SK-N-SH treated with all-trans-retinoic acid at 6 μM for 48 hours (cell line): ENCODE data around the gene CSNK1G3.

Experiments
- ATAC-seq: fragments of 200-7000 bp; cut with Tn5 transposase; 3 replicates; pipeline ENCODE4 v1.9.1; 2020; ENCODE audit warnings: mild to moderate bottlenecking, moderate library complexity
- ARNTL ChIP-seq: fragments of 450-650 bp; formaldehyde crosslinking; IDR thresholded peaks from 2 replicates; pipeline ENCODE4 v1.5.0; 2020; ENCODE audit warnings: low read depth, mild to moderate bottlenecking, moderate library complexity, borderline replicate concordance
- BACH2 ChIP-seq: fragments of 250-450 bp; sonication (Bioruptor Pico); IDR thresholded peaks from 2 replicates; pipeline ENCODE4 v1.9.0; 2021; ENCODE audit warnings: mild to moderate bottlenecking, borderline replicate concordance
- CSDC2 ChIP-seq: fragments of 250-450 bp; sonication (Bioruptor Pico); IDR thresholded peaks from 2 replicates; pipeline ENCODE4 v1.5.0; 2020; ENCODE audit warnings: mild to moderate bottlenecking, moderate library complexity
- ESRRG ChIP-seq: fragments of 250-450 bp; sonication (Bioruptor Pico); IDR thresholded peaks from 2 replicates; pipeline ENCODE4 v1.6.1; 2021; ENCODE audit warnings: mild to moderate bottlenecking
- GLIS3 ChIP-seq: fragments of 250-450 bp; sonication (Bioruptor Pico); IDR thresholded peaks from 2 replicates; pipeline ENCODE4 v1.5.0; 2020; ENCODE audit warnings: mild to moderate bottlenecking, moderate library complexity
- ISL1 ChIP-seq: fragments of 250-450 bp; sonication (Bioruptor Pico); IDR thresholded peaks from 2 replicates; pipeline ENCODE4 v2.1.2; 2022; ENCODE audit warnings: mild to moderate bottlenecking, moderate library complexity
- OSR1 ChIP-seq: fragments of 250-450 bp; sonication (Bioruptor Pico); IDR thresholded peaks from 2 replicates; pipeline ENCODE4 v1.8.0; 2022; ENCODE audit warnings: moderate library complexity, mild to moderate bottlenecking, inconsistent platforms
- PPARA ChIP-seq: fragments of 250-450 bp; sonication (Bioruptor Pico); IDR thresholded peaks from 2 replicates; pipeline ENCODE4 v1.5.0; 2020; ENCODE audit warnings: mild to moderate bottlenecking, borderline replicate concordance
- RARB ChIP-seq: fragments of 250-450 bp; sonication (Bioruptor Pico); IDR thresholded peaks from 2 replicates; pipeline ENCODE4 v1.8.0; 2021; ENCODE audit warnings: mild to moderate bottlenecking, moderate library complexity
- SNAI2 ChIP-seq: fragments of 250-450 bp; sonication (Bioruptor Pico); IDR thresholded peaks from 2 replicates; pipeline ENCODE4 v1.5.0; 2020; ENCODE audit warnings: mild to moderate bottlenecking, moderate library complexity
- TCF4 ChIP-seq: fragments of 250-450 bp; sonication (Bioruptor Pico); IDR thresholded peaks from 2 replicates; pipeline ENCODE4 v1.8.0; 2021; ENCODE audit warnings: mild to moderate bottlenecking, moderate library complexity, borderline replicate concordance
- TOX ChIP-seq: fragments of 250-450 bp; sonication (Bioruptor Pico); IDR thresholded peaks from 2 replicates; pipeline ENCODE4 v1.8.0; 2021; ENCODE audit warnings: mild to moderate bottlenecking, moderate library complexity, borderline replicate concordance
- ZC3H10 ChIP-seq: fragments of 250-450 bp; sonication (Bioruptor Pico); IDR thresholded peaks from 2 replicates; pipeline ENCODE4 v1.5.1; 2021; ENCODE audit warnings: mild to moderate bottlenecking, moderate library complexity
- ZFP3 ChIP-seq: fragments of 250-450 bp; sonication (Bioruptor Pico); IDR thresholded peaks from 2 replicates; pipeline ENCODE4 v1.5.0; 2020; ENCODE audit warnings: mild to moderate bottlenecking, moderate library complexity
- ZFP30 ChIP-seq: fragments of 450-650 bp; formaldehyde crosslinking; IDR thresholded peaks from 2 replicates; pipeline ENCODE4 v1.5.0; 2022; ENCODE audit warnings: mild to moderate bottlenecking, moderate library complexity
- ZNF565 ChIP-seq: fragments of 450-650 bp; formaldehyde crosslinking; conservative IDR thresholded peaks from 2 replicates; pipeline ENCODE4 v1.5.0; 2020; ENCODE audit warnings: low read depth, mild to moderate bottlenecking, moderate library complexity
- ZNF70 ChIP-seq: fragments of 450-650 bp; formaldehyde crosslinking; IDR thresholded peaks from 2 replicates; pipeline ENCODE4 v1.5.0; 2020; ENCODE audit warnings: mild to moderate bottlenecking, moderate library complexity
- ZNF8 ChIP-seq: fragments of 450-650 bp; formaldehyde crosslinking; IDR thresholded peaks from 2 replicates; pipeline ENCODE4 v1.5.0; 2020; ENCODE audit warnings: mild to moderate bottlenecking, moderate library complexity
- TF ChIP-seq, protein P1 (sequence below): fragments of 250-450 bp; sonication (Bioruptor Pico); IDR thresholded peaks from 2 replicates; pipeline ENCODE4 v1.5.1; 2021; ENCODE audit warnings: mild to moderate bottlenecking, moderate library complexity
- TF ChIP-seq, protein P2 (sequence below): fragments of 250-450 bp; sonication (Bioruptor Pico); IDR thresholded peaks from 2 replicates; pipeline ENCODE4 v1.5.0; 2020; ENCODE audit warnings: mild to moderate bottlenecking, moderate library complexity
- TF ChIP-seq, protein P3 (sequence below): fragments of 250-450 bp; sonication (Bioruptor Pico); IDR thresholded peaks from 2 replicates; pipeline ENCODE4 v1.5.1; 2020; ENCODE audit warnings: low read depth, mild to moderate bottlenecking, moderate library complexity
- TF ChIP-seq, protein P4 (sequence below): fragments of 250-450 bp; sonication (Bioruptor Pico); IDR thresholded peaks from 2 replicates; pipeline ENCODE4 v1.8.0; 2020; ENCODE audit warnings: mild to moderate bottlenecking, moderate library complexity, borderline replicate concordance

The CSNK1G3 gene

DNA sequence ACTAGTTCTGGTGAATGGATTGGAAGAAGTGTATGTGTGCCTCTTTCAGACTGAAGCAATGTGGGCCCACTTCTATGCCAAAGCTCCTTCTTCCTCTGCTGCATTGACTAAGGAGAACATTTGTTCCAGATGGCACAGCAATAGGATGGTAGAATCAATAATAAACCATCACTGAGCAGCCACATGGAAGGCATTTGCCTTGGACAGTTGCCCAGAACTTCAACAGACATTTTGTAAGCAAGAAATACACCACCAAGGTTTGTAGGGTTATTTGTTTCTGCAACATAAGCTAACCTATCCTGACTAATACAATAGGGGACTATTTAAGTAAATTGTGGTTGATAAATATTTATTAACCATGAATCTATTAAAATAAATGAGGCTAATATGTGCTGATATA, 37.7 kb upstream of the CSNK1G3 start:
- TF ChIP-seq PPARA (CRISPR knock-in tag) (no peak), GLIS3 (CRISPR knock-in tag) (no peak), OSR1 (CRISPR knock-in tag) (no peak), RARB (no peak), ISL1 (CRISPR knock-in tag) (no peak), TOX (CRISPR knock-in tag) (no peak), TCF4 (CRISPR knock-in tag) (no peak), SNAI2 (no peak)
- TF ChIP-seq, protein P1, sequence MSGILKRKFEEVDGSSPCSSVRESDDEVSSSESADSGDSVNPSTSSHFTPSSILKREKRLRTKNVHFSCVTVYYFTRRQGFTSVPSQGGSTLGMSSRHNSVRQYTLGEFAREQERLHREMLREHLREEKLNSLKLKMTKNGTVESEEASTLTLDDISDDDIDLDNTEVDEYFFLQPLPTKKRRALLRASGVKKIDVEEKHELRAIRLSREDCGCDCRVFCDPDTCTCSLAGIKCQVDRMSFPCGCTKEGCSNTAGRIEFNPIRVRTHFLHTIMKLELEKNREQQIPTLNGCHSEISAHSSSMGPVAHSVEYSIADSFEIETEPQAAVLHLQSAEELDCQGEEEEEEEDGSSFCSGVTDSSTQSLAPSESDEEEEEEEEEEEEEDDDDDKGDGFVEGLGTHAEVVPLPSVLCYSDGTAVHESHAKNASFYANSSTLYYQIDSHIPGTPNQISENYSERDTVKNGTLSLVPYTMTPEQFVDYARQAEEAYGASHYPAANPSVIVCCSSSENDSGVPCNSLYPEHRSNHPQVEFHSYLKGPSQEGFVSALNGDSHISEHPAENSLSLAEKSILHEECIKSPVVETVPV (CRISPR knock-in tag): no peak
- TF ChIP-seq, protein P2, sequence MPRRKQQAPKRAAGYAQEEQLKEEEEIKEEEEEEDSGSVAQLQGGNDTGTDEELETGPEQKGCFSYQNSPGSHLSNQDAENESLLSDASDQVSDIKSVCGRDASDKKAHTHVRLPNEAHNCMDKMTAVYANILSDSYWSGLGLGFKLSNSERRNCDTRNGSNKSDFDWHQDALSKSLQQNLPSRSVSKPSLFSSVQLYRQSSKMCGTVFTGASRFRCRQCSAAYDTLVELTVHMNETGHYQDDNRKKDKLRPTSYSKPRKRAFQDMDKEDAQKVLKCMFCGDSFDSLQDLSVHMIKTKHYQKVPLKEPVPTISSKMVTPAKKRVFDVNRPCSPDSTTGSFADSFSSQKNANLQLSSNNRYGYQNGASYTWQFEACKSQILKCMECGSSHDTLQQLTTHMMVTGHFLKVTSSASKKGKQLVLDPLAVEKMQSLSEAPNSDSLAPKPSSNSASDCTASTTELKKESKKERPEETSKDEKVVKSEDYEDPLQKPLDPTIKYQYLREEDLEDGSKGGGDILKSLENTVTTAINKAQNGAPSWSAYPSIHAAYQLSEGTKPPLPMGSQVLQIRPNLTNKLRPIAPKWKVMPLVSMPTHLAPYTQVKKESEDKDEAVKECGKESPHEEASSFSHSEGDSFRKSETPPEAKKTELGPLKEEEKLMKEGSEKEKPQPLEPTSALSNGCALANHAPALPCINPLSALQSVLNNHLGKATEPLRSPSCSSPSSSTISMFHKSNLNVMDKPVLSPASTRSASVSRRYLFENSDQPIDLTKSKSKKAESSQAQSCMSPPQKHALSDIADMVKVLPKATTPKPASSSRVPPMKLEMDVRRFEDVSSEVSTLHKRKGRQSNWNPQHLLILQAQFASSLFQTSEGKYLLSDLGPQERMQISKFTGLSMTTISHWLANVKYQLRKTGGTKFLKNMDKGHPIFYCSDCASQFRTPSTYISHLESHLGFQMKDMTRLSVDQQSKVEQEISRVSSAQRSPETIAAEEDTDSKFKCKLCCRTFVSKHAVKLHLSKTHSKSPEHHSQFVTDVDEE (CRISPR knock-in tag): no peak
- TF ChIP-seq, protein P3, sequence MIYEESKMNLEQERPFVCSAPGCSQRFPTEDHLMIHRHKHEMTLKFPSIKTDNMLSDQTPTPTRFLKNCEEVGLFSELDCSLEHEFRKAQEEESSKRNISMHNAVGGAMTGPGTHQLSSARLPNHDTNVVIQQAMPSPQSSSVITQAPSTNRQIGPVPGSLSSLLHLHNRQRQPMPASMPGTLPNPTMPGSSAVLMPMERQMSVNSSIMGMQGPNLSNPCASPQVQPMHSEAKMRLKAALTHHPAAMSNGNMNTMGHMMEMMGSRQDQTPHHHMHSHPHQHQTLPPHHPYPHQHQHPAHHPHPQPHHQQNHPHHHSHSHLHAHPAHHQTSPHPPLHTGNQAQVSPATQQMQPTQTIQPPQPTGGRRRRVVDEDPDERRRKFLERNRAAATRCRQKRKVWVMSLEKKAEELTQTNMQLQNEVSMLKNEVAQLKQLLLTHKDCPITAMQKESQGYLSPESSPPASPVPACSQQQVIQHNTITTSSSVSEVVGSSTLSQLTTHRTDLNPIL (CRISPR knock-in tag): no peak
- ATAC-seq: no peak

DNA sequence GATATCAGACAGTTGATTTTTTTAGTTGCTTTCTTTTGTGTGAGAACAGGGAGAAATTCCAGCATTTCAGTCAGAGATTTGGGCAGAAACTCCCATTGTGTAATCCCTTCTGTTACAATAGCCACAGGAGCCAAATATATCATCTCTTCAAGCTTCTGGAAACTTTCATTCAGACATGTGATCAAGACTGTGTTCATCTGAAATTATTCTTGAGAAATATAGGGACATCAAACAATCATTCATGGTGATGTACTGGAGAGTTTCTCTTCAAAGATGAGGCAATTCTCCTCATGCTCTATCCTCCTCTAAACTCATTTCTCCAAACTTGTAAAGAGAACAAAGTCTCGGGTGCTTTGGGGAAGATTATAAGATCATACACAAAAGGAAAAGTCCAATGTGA, 35.2 kb upstream of the CSNK1G3 start:
- ATAC-seq: no peak
- TF ChIP-seq, protein P4, sequence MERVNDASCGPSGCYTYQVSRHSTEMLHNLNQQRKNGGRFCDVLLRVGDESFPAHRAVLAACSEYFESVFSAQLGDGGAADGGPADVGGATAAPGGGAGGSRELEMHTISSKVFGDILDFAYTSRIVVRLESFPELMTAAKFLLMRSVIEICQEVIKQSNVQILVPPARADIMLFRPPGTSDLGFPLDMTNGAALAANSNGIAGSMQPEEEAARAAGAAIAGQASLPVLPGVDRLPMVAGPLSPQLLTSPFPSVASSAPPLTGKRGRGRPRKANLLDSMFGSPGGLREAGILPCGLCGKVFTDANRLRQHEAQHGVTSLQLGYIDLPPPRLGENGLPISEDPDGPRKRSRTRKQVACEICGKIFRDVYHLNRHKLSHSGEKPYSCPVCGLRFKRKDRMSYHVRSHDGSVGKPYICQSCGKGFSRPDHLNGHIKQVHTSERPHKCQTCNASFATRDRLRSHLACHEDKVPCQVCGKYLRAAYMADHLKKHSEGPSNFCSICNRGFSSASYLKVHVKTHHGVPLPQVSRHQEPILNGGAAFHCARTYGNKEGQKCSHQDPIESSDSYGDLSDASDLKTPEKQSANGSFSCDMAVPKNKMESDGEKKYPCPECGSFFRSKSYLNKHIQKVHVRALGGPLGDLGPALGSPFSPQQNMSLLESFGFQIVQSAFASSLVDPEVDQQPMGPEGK (CRISPR knock-in tag): no peak
- no peak for TF ChIP-seq TCF4 (CRISPR knock-in tag)
- no peak for TF ChIP-seq ZNF70 (CRISPR knock-in tag)

DNA sequence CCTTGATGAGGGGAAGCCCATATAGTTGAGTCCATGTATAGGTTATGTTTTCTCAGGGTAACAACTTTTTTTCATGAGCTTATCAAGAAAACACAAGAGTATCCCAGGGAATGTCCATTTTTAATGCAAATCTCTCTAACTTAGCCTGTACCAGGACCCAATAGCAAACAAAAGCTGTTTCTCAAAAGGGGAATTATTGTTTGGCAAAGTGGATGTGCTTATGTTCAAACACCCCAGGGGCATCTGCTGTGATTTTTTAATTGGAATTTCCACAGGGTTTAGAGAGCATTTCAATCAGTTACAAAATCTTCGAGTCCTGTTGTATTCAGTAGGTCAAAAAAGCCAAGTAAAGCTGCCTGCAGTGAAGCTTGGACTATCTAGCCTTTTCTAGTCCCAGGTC, 33.4 kb upstream of the CSNK1G3 start:
- TF ChIP-seq ZFP3 (CRISPR knock-in tag) (no peak), SNAI2 (no peak), TCF4 (CRISPR knock-in tag) (no peak), ARNTL (CRISPR knock-in tag) (no peak)
- TF ChIP-seq, protein P3 (CRISPR knock-in tag): no peak
- TF ChIP-seq, protein P1 (CRISPR knock-in tag): no peak
- ATAC-seq: no peak

DNA sequence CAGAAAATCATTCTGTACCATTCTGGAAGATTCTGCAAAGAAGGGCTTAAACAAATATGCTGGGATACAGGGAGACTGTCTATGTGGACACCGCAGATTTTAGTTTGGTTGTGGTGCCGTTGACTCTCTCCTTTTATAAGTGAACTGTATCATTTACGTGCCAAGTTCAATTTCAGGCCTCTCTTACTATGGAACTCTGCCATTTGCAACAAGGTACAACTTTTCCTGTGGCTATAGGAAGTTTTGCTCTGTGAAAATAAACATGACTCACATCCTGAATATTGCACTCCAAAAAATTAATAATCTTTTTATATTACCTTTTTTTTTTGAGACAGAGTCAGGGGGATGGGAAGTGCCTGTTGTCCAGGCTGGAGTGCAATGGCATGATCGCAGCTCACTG, 29.7 kb upstream of the CSNK1G3 start:
- no peak for ATAC-seq
- no peak for TF ChIP-seq SNAI2
- no peak for TF ChIP-seq TCF4 (CRISPR knock-in tag)
- no peak for TF ChIP-seq ZNF8 (CRISPR knock-in tag)
- TF ChIP-seq ZC3H10 (CRISPR knock-in tag): no peak
- TF ChIP-seq, protein P4 (CRISPR knock-in tag): no peak
- TF ChIP-seq ESRRG (CRISPR knock-in tag): no peak
- TF ChIP-seq BACH2 (CRISPR knock-in tag): no peak
- TF ChIP-seq ZFP3 (CRISPR knock-in tag): no peak
- TF ChIP-seq ZNF565 (CRISPR knock-in tag): no peak
- TF ChIP-seq CSDC2: no peak
- TF ChIP-seq OSR1 (CRISPR knock-in tag): no peak
- TF ChIP-seq ARNTL (CRISPR knock-in tag): no peak
- TF ChIP-seq TOX (CRISPR knock-in tag): no peak
- no peak for TF ChIP-seq PPARA (CRISPR knock-in tag)
- TF ChIP-seq RARB: no peak
- TF ChIP-seq, protein P1 (CRISPR knock-in tag): no peak
- TF ChIP-seq ZFP30 (CRISPR knock-in tag): no peak
- TF ChIP-seq, all 23 proteins: peak for 0
